Measurements from ENCODE around the gene RNU6-9. TPM values are rescaled to one million over a fixed set of nuclear protein-coding genes. Genes with fewer than 3 reads are reported as not detected.

RNU6-9 gene
- total RNA-seq, 1 experiment from 2014 or later = not detected

- TF ChIP-seq ARID4B (CRISPR knock-in tag; IDR thresholded peaks at IDR 0.05; ENCODE audit: borderline replicate concordance) (no peak), CBFB (CRISPR knock-in tag; IDR thresholded peaks at IDR 0.05; ENCODE audit: low read depth) (no peak), IRF2 (CRISPR knock-in tag; IDR thresholded peaks at IDR 0.05; ENCODE audit: borderline replicate concordance, low read depth) (no peak), TP53 (CRISPR knock-in tag; IDR thresholded peaks at IDR 0.05) (no peak), JUN (CRISPR knock-in tag; IDR thresholded peaks at IDR 0.05) (no peak), ZNF232 (CRISPR knock-in tag; IDR thresholded peaks at IDR 0.05) (0 out of 2 replicates have a peak, but pooled peaks have one; percentile 48), TEAD1 (CRISPR knock-in tag; IDR thresholded peaks at IDR 0.05) (peak; percentile 60; the same call in 1 of the 2 replicates), USF1 (CRISPR knock-in tag; IDR thresholded peaks at IDR 0.05) (no peak), HMGXB4 (CRISPR knock-in tag; IDR thresholded peaks at IDR 0.05) (peak; percentile 99), ZNF671 (CRISPR knock-in tag; IDR thresholded peaks at IDR 0.05) (no peak), SOX15 (CRISPR knock-in tag; IDR thresholded peaks at IDR 0.05) (no peak), NFYB (CRISPR knock-in tag; conservative IDR thresholded peaks at IDR 0.05; ENCODE audit: low read depth) (no peak), ZNF423 (CRISPR knock-in tag; IDR thresholded peaks at IDR 0.05) (peak; percentile 16), GTF2I (CRISPR knock-in tag; conservative IDR thresholded peaks at IDR 0.05) (0 out of 2 replicates have a peak, but pooled peaks have one; percentile 41), ETV6 (CRISPR knock-in tag; IDR thresholded peaks at IDR 0.05) (peak; percentile 67), FOXK1 (CRISPR knock-in tag; IDR thresholded peaks at IDR 0.05) (peak; percentile 76), CREB1 (CRISPR knock-in tag; IDR thresholded peaks at IDR 0.05) (peak; percentile 80; the same call in 1 of the 2 replicates), JAZF1 (CRISPR knock-in tag; IDR thresholded peaks at IDR 0.05) (no peak), ESRRA (CRISPR knock-in tag; IDR thresholded peaks at IDR 0.05; ENCODE audit: borderline replicate concordance) (no peak), ZNF121 (CRISPR knock-in tag; IDR thresholded peaks at IDR 0.05) (peak; percentile 97), ZNF219 (CRISPR knock-in tag; IDR thresholded peaks at IDR 0.05; ENCODE audit: borderline replicate concordance) (no peak), NR1H2 (CRISPR knock-in tag; IDR thresholded peaks at IDR 0.05) (no peak), AR (CRISPR knock-in tag; IDR thresholded peaks at IDR 0.05) (no peak), KAT7 (CRISPR knock-in tag; IDR thresholded peaks at IDR 0.05; ENCODE audit: borderline replicate concordance) (no peak)
- TF ChIP-seq, protein P1, sequence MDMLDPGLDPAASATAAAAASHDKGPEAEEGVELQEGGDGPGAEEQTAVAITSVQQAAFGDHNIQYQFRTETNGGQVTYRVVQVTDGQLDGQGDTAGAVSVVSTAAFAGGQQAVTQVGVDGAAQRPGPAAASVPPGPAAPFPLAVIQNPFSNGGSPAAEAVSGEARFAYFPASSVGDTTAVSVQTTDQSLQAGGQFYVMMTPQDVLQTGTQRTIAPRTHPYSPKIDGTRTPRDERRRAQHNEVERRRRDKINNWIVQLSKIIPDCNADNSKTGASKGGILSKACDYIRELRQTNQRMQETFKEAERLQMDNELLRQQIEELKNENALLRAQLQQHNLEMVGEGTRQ (CRISPR knock-in tag; IDR thresholded peaks at IDR 0.05) = no peak
- TF ChIP-seq, protein P2, sequence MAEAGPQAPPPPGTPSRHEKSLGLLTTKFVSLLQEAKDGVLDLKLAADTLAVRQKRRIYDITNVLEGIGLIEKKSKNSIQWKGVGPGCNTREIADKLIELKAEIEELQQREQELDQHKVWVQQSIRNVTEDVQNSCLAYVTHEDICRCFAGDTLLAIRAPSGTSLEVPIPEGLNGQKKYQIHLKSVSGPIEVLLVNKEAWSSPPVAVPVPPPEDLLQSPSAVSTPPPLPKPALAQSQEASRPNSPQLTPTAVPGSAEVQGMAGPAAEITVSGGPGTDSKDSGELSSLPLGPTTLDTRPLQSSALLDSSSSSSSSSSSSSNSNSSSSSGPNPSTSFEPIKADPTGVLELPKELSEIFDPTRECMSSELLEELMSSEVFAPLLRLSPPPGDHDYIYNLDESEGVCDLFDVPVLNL (CRISPR knock-in tag; IDR thresholded peaks at IDR 0.05; ENCODE audit: borderline replicate concordance, low read depth) = no peak
Observed at GRCh38 chr19:917323-918151, 24.3 kb downstream of the RNU6-9 start, which contains the start of gene KISS1R (continued).

Data from WTC11 (cell line).